DND-41 (cell line): ENCODE results near the gene SNX10.
"Not testable (repeated sequence)": the region's sequence is repeated elsewhere in the genome, so short reads cannot be mapped to it uniquely, and the experiment has no call there.

ENCODE experiments used
- ATAC-seq: fragments of 200-7000 bp; cut with Tn5 transposase; 3 replicates; pipeline ENCODE4 v1.9.1; 2021; ENCODE audit warnings: low read depth; ENCODE audit not compliant: insufficient read depth
- DNase-seq: peaks from one replicate; pipeline ENCODE4 v3.0.0-alpha.2; 2020
- H2AFZ ChIP-seq: 2 replicates; pipeline ENCODE4 v1.6.0; 2012; ENCODE audit warnings: low read depth, low read length
- H3K27ac ChIP-seq: 2 replicates; pipeline ENCODE4 v1.5.1; 2012; ENCODE audit warnings: low read length, inconsistent platforms
- H3K27me3 ChIP-seq: fragments of 200-600 bp; sonication (generic); 2 replicates; pipeline ENCODE4 v1.6.0; 2012; ENCODE audit warnings: low read length, mild to moderate bottlenecking, inconsistent platforms; ENCODE audit not compliant: insufficient read depth, poor library complexity
- H3K36me3 ChIP-seq: 2 replicates; pipeline ENCODE4 v1.5.1; 2012; ENCODE audit warnings: low read length, inconsistent platforms; ENCODE audit not compliant: insufficient read depth
- H3K4me1 ChIP-seq: 2 replicates; pipeline ENCODE4 v1.5.1; 2012; ENCODE audit warnings: mild to moderate bottlenecking, low read length; ENCODE audit not compliant: insufficient read depth
- H3K4me2 ChIP-seq: 2 replicates; pipeline ENCODE4 v1.6.0; 2012; ENCODE audit warnings: mild to moderate bottlenecking, moderate library complexity, low read length, inconsistent platforms; ENCODE audit not compliant: insufficient read depth
- H3K4me3 ChIP-seq, 2 experiments: fragments of 200-600 bp in 1 of 2; shearing (Covaris generic) in 1 of 2; 2 replicates each; pipeline ENCODE4 v1.5.1; 2012 to 2016; ENCODE audit warnings: inconsistent platforms in 2 of 2, low read length in 2 of 2, mild to moderate bottlenecking in 2 of 2, low read depth in 1 of 2, moderate library complexity in 1 of 2
- H3K79me2 ChIP-seq: 2 replicates; pipeline ENCODE4 v1.6.0; 2012; ENCODE audit warnings: low read length, inconsistent platforms; ENCODE audit not compliant: insufficient read depth
- H3K9ac ChIP-seq: 2 replicates; pipeline ENCODE4 v1.6.0; 2012; ENCODE audit warnings: low read depth, mild to moderate bottlenecking, inconsistent platforms, low read length, moderate library complexity
- H3K9me3 ChIP-seq: 2 replicates; pipeline ENCODE4 v1.5.1; 2012; ENCODE audit warnings: low read length, moderate library complexity, mild to moderate bottlenecking, inconsistent platforms; ENCODE audit not compliant: insufficient read depth, severe bottlenecking
- H4K20me1 ChIP-seq: 2 replicates; pipeline ENCODE4 v1.6.0; 2012; ENCODE audit warnings: low read length; ENCODE audit not compliant: insufficient read depth
- EZH2 ChIP-seq: IDR thresholded peaks from 3 replicates; pipeline ENCODE4 v1.6.1; 2012; ENCODE audit warnings: borderline replicate concordance, low read depth, mild to moderate bottlenecking, moderate library complexity, low read length, inconsistent platforms; ENCODE audit not compliant: severe bottlenecking
- TF ChIP-seq, protein P1 (sequence below): IDR thresholded peaks from 2 replicates; pipeline ENCODE4 v1.5.1; 2012; ENCODE audit warnings: borderline replicate concordance, low read length, moderate library complexity, mild to moderate bottlenecking; ENCODE audit not compliant: poor library complexity, severe bottlenecking; ENCODE audit errors: extremely low read depth

Gene SNX10

DNA sequence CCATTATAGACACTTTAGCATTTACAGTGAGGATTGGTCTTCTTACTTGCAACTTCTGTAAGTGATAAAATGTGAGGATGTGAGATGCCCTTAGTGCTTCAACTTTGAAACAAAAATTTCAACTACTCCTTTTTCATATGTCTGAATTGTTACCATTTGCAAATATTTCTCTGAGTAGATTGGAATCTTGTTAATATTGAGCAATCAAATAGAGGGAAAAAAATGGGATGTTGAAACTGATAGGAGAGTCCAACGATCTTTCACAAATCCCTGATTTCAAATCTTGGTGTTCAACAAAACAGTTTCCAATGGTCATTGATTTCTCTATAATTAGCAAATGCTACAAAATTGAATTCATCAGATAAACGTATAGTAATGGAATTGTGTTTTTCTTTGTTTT, 5.5 kb upstream of the SNX10 start:
- no peak overlapping the region for H2AFZ ChIP-seq
- H3K9ac ChIP-seq = no peak overlapping the region
- H3K36me3 ChIP-seq = no peaks in the 10 kb centered on the region
- peaks cover under 1% of the 10 kb centered on the region; the same call in 1 of the 2 replicates for H3K4me1 ChIP-seq
- H3K79me2 ChIP-seq = no peaks in the 10 kb centered on the region
- ATAC-seq = no peak
- H3K4me3 ChIP-seq = no peak overlapping the region
- no peaks in the 10 kb centered on the region for H3K27me3 ChIP-seq
- DNase-seq = no peak
- H3K9me3 ChIP-seq = no peaks in the 10 kb centered on the region
- TF ChIP-seq EZH2 = no peak
- TF ChIP-seq, protein P1, sequence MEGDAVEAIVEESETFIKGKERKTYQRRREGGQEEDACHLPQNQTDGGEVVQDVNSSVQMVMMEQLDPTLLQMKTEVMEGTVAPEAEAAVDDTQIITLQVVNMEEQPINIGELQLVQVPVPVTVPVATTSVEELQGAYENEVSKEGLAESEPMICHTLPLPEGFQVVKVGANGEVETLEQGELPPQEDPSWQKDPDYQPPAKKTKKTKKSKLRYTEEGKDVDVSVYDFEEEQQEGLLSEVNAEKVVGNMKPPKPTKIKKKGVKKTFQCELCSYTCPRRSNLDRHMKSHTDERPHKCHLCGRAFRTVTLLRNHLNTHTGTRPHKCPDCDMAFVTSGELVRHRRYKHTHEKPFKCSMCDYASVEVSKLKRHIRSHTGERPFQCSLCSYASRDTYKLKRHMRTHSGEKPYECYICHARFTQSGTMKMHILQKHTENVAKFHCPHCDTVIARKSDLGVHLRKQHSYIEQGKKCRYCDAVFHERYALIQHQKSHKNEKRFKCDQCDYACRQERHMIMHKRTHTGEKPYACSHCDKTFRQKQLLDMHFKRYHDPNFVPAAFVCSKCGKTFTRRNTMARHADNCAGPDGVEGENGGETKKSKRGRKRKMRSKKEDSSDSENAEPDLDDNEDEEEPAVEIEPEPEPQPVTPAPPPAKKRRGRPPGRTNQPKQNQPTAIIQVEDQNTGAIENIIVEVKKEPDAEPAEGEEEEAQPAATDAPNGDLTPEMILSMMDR = no peak
- H3K4me2 ChIP-seq = no peak overlapping the region
- no peak overlapping the region for H3K27ac ChIP-seq
- H4K20me1 ChIP-seq = no peaks in the 10 kb centered on the region

DNA sequence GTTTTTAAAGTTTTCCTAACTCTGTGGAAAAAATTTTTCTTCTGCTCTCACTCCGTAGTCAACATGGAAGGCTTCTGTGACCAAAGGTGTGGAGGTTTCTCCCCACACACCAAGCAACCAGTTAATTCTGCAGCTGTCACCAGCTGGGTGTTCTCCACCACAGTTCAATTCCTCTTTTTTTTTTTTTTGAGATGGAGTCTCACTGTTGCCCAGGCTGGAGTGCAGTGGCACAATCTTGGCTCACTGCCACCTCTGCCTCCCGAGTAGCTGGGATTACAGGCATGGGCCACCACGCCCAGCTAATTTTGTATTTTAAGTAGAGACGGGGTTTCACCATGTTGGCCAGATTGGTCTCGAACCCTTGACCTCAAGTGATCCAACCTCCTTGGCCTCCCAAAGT, 3.5 kb upstream of the SNX10 start:
- peaks cover 17% of the 10 kb centered on the region for H3K4me1 ChIP-seq
- not testable (repeated sequence) for H3K4me2 ChIP-seq, H3K27ac ChIP-seq, H3K36me3 ChIP-seq, H3K9ac ChIP-seq, DNase-seq, ATAC-seq, H3K27me3 ChIP-seq, H3K79me2 ChIP-seq, H3K4me3 ChIP-seq, H3K9me3 ChIP-seq, H2AFZ ChIP-seq, H4K20me1 ChIP-seq

DNA sequence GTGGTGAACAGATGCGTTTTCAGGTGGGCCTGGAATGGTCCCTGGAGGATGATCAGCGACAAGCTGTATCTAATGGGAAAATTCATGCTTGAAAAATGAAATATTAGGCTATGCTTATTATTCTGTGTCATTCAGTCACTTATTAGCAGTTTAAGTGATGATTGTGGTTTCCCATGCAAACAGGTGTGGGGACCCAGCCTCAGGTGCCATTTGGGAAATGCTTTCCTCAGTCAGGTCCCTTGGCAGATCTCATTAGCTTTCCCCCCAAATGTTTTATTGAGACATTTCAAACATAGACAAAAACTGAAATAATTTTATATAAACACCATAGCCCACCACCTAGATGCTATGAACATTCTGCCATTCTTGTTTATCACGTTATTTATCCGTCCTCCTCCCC, 411 bp upstream of the SNX10 start:
- H3K27ac ChIP-seq = 0 out of 2 replicates have a peak overlapping the region, but pooled peaks have one; percentile 36
- peak overlapping the region; percentile 93 for H2AFZ ChIP-seq
- peak overlapping the region; percentile 13 to 69; a peak in 3 of 4 replicates for H3K4me3 ChIP-seq
- no peaks in the 10 kb centered on the region for H3K9me3 ChIP-seq
- H3K4me2 ChIP-seq = peak overlapping the region; percentile 84
- DNase-seq = no peak
- peaks cover 25% of the 10 kb centered on the region for H3K4me1 ChIP-seq
- H3K79me2 ChIP-seq = peaks cover 6% of the 10 kb centered on the region
- H3K36me3 ChIP-seq = no peaks in the 10 kb centered on the region; the same call in 1 of the 2 replicates
- no peak for ATAC-seq
- no peaks in the 10 kb centered on the region for H4K20me1 ChIP-seq
- TF ChIP-seq, protein P1 = no peak
- peak overlapping the region; percentile 76 for H3K9ac ChIP-seq
- H3K27me3 ChIP-seq = no peaks in the 10 kb centered on the region

DNA sequence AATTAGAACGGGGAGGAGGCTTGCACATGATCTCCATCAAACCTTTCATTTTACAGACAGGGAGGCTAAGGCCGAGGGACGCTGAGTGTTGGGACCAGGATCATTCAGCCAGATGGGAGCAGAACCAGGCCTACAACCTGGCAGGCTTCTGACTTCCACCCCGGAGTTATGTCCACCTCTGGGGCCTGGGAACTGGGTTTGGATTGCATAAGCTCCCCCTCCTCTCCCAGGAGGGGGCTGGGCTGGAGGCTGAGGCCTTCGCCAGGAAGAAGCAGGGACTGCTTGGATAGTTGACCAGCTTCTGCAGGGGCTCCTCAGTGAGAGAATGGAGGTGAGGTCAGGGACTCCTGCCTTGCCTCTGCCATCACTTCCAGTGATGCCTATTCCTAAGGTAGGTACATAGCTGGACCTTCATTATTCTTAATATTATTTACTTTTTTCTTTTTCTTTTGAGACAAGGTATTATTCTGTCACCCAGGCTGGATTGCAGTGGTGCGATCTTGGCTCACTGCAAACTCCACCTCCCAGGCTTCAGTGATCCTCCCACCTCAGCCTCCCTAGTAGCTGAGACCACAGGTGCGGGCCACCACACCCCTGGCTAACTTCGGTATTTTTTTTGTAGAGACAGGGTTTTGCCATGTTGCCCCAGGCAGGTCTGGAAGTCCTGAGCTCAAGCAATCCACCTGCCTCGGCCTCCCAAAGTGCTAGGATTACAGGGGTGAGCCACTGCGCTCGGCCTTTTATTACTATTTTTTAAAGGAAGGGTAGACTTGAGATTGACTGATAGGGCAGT, 1.3 kb downstream of the SNX10 start:
- H3K4me2 ChIP-seq = peak overlapping the region; percentile 84
- H3K79me2 ChIP-seq = peaks cover 6% of the 10 kb centered on the region
- no peaks in the 10 kb centered on the region for H3K27me3 ChIP-seq
- DNase-seq (no peak), ATAC-seq (no peak)
- no peaks in the 10 kb centered on the region; the same call in 1 of the 2 replicates for H3K36me3 ChIP-seq
- H3K9me3 ChIP-seq = no peaks in the 10 kb centered on the region
- H2AFZ ChIP-seq = peak overlapping the region; percentile 59
- H3K4me1 ChIP-seq = peaks cover 25% of the 10 kb centered on the region
- no peak overlapping the region for H3K27ac ChIP-seq
- TF ChIP-seq, protein P1 = no peak
- TF ChIP-seq EZH2 = no peak
- H4K20me1 ChIP-seq = no peaks in the 10 kb centered on the region
- peak overlapping the region; percentile 76 for H3K9ac ChIP-seq
- peak overlapping the region in 1 of 2 experiments; percentile 69; a peak in 2 of 4 replicates for H3K4me3 ChIP-seq
